CD8-positive, alpha-beta memory T cell (primary cell): ENCODE measurements around the gene PTPRM. TPM values are rescaled to one million over a fixed set of nuclear protein-coding genes. Genes with fewer than 3 reads are reported as not detected.

ENCODE experiments used
- CTCF ChIA-PET: fragments of 350-600 bp; sonication (Branson Sonifier 250); formaldehyde crosslinking; loops from one replicate; lab custom pipeline; 2021; ENCODE audit warnings: antibody characterized with exemption; lab: Charles Lee
- POLR2A ChIA-PET: fragments of 350-600 bp; sonication (Branson Sonifier 250); formaldehyde crosslinking; loops from one replicate; lab custom pipeline; 2021; ENCODE audit warnings: antibody characterized with exemption; lab: Charles Lee
- DNase-seq, 5 donors: peaks; one replicate each; pipeline versions ENCODE4 v3.0.0 to v3.0.0-alpha.2; 2020 to 2022; ENCODE audit warnings: mixed read lengths in 1 of 5
- H3K27ac ChIP-seq: one replicate; pipeline ENCODE4 v1.7.0; 2013; ENCODE audit warnings: low read depth, mild to moderate bottlenecking, low read length, moderate library complexity
- H3K27me3 ChIP-seq: 2 replicates; pipeline ENCODE4 v1.7.0; 2013; ENCODE audit warnings: low read length, mild to moderate bottlenecking; ENCODE audit not compliant: insufficient read depth, poor library complexity, severe bottlenecking
- H3K36me3 ChIP-seq: 2 replicates; pipeline ENCODE4 v1.7.0; 2013; ENCODE audit warnings: mild to moderate bottlenecking, low read length, moderate library complexity; ENCODE audit not compliant: insufficient read depth
- H3K4me1 ChIP-seq: 2 replicates; pipeline ENCODE4 v1.7.0; 2013; ENCODE audit warnings: mild to moderate bottlenecking, low read length, moderate library complexity; ENCODE audit not compliant: insufficient read depth
- H3K4me3 ChIP-seq: 2 replicates; pipeline ENCODE4 v1.7.0; 2013; ENCODE audit warnings: mild to moderate bottlenecking, low read length
- H3K9me3 ChIP-seq: 2 replicates; pipeline ENCODE4 v1.7.0; 2013; ENCODE audit warnings: mild to moderate bottlenecking, low read length
- H3K27ac Mint-ChIP-seq, 8 donors: one replicate each; pipeline ENCODE4 v1.8.0; 2020 to 2021; ENCODE audit warnings: mixed read lengths in 8 of 8, mild to moderate bottlenecking in 6 of 8, inconsistent platforms in 3 of 8, moderate library complexity in 3 of 8
- H3K27me3 Mint-ChIP-seq, 2 donors: one replicate each; pipeline ENCODE4 v1.8.0; 2020 to 2021; ENCODE audit warnings: mixed read lengths in 2 of 2, mild to moderate bottlenecking in 1 of 2, moderate library complexity in 1 of 2
- H3K36me3 Mint-ChIP-seq, 3 donors: one replicate each; pipeline ENCODE4 v1.8.0; 2020 to 2021; ENCODE audit warnings: mixed read lengths in 3 of 3, inconsistent platforms in 1 of 3, mild to moderate bottlenecking in 1 of 3
- H3K4me1 Mint-ChIP-seq, 3 donors: one replicate each; pipeline ENCODE4 v1.8.0; 2020 to 2021; ENCODE audit warnings: mixed read lengths in 3 of 3, inconsistent platforms in 1 of 3, mild to moderate bottlenecking in 1 of 3
- H3K4me3 Mint-ChIP-seq, 7 donors: one replicate each; pipeline ENCODE4 v1.8.0; 2020 to 2021; ENCODE audit warnings: mixed read lengths in 7 of 7, mild to moderate bottlenecking in 6 of 7, moderate library complexity in 4 of 7, inconsistent platforms in 2 of 7
- H3K9me3 Mint-ChIP-seq, 5 donors: one replicate each; pipeline ENCODE4 v1.8.0; 2020 to 2022; ENCODE audit warnings: mixed read lengths in 5 of 5, mild to moderate bottlenecking in 3 of 5, moderate library complexity in 2 of 5, inconsistent platforms in 1 of 5
- polyA plus RNA-seq: library from polyadenylated mRNA; unstranded; fragments of 300-500 nt; fragmentation: Illumina TruSeq; gene quantifications from one replicate; pipeline ENCODE4 v1.2.3, GENCODE V29; 2021
- total RNA-seq, 2 experiments: library from RNA; stranded (reverse); gene quantifications; one replicate each; pipeline ENCODE4 v1.2.3, GENCODE V29; 2021

Gene PTPRM
- total and polyA plus RNA-seq, 3 experiments from 2014 or later: 3.9 to 7.4 (median 5.3) TPM

- H3K36me3 ChIP-seq: no peaks in the 10 kb centered on the region
- H3K4me1 ChIP-seq: no peaks in the 10 kb centered on the region
- peaks cover 0 to 2% (median 0%) of the 10 kb centered on the region in 3 donors for H3K36me3 Mint-ChIP-seq
- H3K27ac Mint-ChIP-seq: no peak overlapping the region
- H3K9me3 Mint-ChIP-seq: peaks cover 0 to 5% (median 0%) of the 10 kb centered on the region in 5 donors
- no peak for DNase-seq
- no peak overlapping the region for H3K4me3 ChIP-seq
- H3K27me3 ChIP-seq: no peaks in the 10 kb centered on the region
- POLR2A ChIA-PET: no interaction called here
- H3K4me1 Mint-ChIP-seq: no peaks in the 10 kb centered on the region
- CTCF ChIA-PET: no interaction called here
- H3K27me3 Mint-ChIP-seq: no peaks in the 10 kb centered on the region
- no peaks in the 10 kb centered on the region for H3K9me3 ChIP-seq
- no peak overlapping the region for H3K4me3 Mint-ChIP-seq
- no peak overlapping the region for H3K27ac ChIP-seq
These were observed 729.9 kb downstream of the PTPRM start for GRCh38 chr18:8296886-8297616.

DNA sequence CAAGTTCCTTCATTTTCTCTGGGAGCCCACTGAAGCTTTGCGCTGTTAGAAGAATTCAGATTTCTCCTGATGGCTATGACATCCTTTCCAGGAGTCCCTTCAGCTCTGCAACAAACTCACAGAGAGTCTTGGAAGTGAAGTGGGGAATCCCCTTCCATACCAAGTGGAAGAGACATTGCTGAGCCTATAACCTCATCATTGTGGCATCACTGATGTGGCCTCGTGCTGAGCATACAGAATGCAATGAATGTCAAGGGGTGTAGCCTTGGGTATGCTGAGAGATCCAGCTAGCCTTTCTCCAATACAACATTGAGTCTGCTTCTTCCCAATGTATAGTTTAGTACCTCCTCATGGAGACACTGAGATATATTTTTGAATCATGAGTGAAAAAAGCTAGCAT lies 731.1 kb downstream of the PTPRM start:
- POLR2A ChIA-PET: no interaction called here
- no peak overlapping the region for H3K27ac Mint-ChIP-seq
- no peaks in the 10 kb centered on the region for H3K27me3 Mint-ChIP-seq
- no peaks in the 10 kb centered on the region for H3K36me3 ChIP-seq
- H3K4me1 ChIP-seq: no peaks in the 10 kb centered on the region
- H3K4me1 Mint-ChIP-seq: no peaks in the 10 kb centered on the region
- peaks cover 0 to 5% (median 0%) of the 10 kb centered on the region in 5 donors for H3K9me3 Mint-ChIP-seq
- CTCF ChIA-PET: no interaction called here
- no peak overlapping the region for H3K4me3 Mint-ChIP-seq
- no peaks in the 10 kb centered on the region for H3K27me3 ChIP-seq
- no peak overlapping the region for H3K27ac ChIP-seq
- DNase-seq: no peak
- no peak overlapping the region for H3K4me3 ChIP-seq
- H3K36me3 Mint-ChIP-seq: peaks cover 0 to 2% (median 0%) of the 10 kb centered on the region in 3 donors
- no peaks in the 10 kb centered on the region for H3K9me3 ChIP-seq

- H3K27me3 Mint-ChIP-seq: no peaks in the 10 kb centered on the region
- H3K4me3 ChIP-seq: no peak overlapping the region
- POLR2A ChIA-PET: no interaction called here
- no peak for DNase-seq
- H3K9me3 Mint-ChIP-seq: peaks cover 0 to 5% (median 0%) of the 10 kb centered on the region in 5 donors
- H3K36me3 Mint-ChIP-seq: peaks cover 0 to 2% (median 0%) of the 10 kb centered on the region in 3 donors
- H3K27ac Mint-ChIP-seq: no peak overlapping the region
- no peaks in the 10 kb centered on the region for H3K36me3 ChIP-seq
- no peaks in the 10 kb centered on the region for H3K9me3 ChIP-seq
- H3K4me1 ChIP-seq: no peaks in the 10 kb centered on the region
- H3K4me3 Mint-ChIP-seq: peak overlapping the region in 1 of 7 donors; percentile 36
- no peaks in the 10 kb centered on the region for H3K27me3 ChIP-seq
- CTCF ChIA-PET: no interaction called here
- H3K27ac ChIP-seq: no peak overlapping the region
- no peaks in the 10 kb centered on the region for H3K4me1 Mint-ChIP-seq
These were observed 732.2 kb downstream of the PTPRM start for GRCh38 chr18:8299054-8299980.

DNA sequence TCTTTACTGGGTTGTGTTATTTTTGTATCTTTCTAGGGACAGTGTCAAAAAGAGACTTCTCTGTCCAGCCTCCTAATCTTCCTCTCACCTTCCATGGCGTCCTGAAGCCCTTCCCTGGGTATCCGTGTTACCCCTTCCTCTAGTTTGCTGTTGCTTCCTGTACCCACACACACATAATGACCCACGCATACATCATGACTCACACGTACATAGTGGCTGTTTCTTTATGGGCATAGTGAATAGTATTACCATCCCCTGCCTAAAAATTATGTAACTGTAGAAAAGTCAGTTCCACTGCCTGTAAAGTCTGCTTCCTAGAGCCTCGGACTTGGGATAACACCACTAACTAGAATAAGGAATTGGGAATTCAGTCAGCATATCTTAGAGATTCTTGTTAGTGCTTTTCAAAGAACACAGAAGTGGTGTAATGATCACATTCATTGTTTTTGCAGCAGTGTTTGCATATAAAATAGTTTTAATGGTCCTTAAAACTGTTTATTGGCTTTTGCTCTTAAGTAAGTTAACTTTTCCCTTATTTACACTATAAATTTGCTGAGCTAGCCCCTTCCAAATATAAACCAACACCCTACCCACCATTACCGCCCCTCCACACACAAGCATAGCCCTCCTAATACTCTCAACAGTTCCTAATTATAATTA lies 733.8 kb downstream of the PTPRM start:
- no peak for DNase-seq
- no peaks in the 10 kb centered on the region for H3K4me1 Mint-ChIP-seq
- no peaks in the 10 kb centered on the region for H3K9me3 ChIP-seq
- no peaks in the 10 kb centered on the region for H3K27me3 Mint-ChIP-seq
- no peaks in the 10 kb centered on the region for H3K36me3 ChIP-seq
- ChIA-PET POLR2A (no interaction called here), CTCF (no interaction called here)
- no peak overlapping the region for H3K27ac Mint-ChIP-seq
- H3K4me1 ChIP-seq: no peaks in the 10 kb centered on the region
- H3K4me3 ChIP-seq: no peak overlapping the region
- H3K36me3 Mint-ChIP-seq: peaks cover 0 to 2% (median 0%) of the 10 kb centered on the region in 3 donors
- H3K9me3 Mint-ChIP-seq: peaks cover 0 to 5% (median 0%) of the 10 kb centered on the region in 5 donors
- H3K27me3 ChIP-seq: no peaks in the 10 kb centered on the region
- no peak overlapping the region for H3K27ac ChIP-seq
- no peak overlapping the region for H3K4me3 Mint-ChIP-seq

GRCh38 chr18:8301427-8302172 lies 734.5 kb downstream of the PTPRM start:
- Histone ChIP-seq H3K4me1 (no peaks in the 10 kb centered on the region), H3K4me3 (no peak overlapping the region), H3K27ac (no peak overlapping the region), H3K27me3 (no peaks in the 10 kb centered on the region), H3K9me3 (no peaks in the 10 kb centered on the region), H3K36me3 (no peaks in the 10 kb centered on the region)
- ChIA-PET CTCF (no interaction called here), POLR2A (no interaction called here)
- Mint-ChIP-seq H3K27me3 (no peaks in the 10 kb centered on the region), H3K4me1 (no peaks in the 10 kb centered on the region), H3K36me3 (peaks cover 0 to 2% (median 0%) of the 10 kb centered on the region in 3 donors), H3K27ac (no peak overlapping the region), H3K9me3 (peaks cover 0 to 5% (median 0%) of the 10 kb centered on the region in 5 donors), H3K4me3 (no peak overlapping the region)
- DNase-seq: no peak

DNA sequence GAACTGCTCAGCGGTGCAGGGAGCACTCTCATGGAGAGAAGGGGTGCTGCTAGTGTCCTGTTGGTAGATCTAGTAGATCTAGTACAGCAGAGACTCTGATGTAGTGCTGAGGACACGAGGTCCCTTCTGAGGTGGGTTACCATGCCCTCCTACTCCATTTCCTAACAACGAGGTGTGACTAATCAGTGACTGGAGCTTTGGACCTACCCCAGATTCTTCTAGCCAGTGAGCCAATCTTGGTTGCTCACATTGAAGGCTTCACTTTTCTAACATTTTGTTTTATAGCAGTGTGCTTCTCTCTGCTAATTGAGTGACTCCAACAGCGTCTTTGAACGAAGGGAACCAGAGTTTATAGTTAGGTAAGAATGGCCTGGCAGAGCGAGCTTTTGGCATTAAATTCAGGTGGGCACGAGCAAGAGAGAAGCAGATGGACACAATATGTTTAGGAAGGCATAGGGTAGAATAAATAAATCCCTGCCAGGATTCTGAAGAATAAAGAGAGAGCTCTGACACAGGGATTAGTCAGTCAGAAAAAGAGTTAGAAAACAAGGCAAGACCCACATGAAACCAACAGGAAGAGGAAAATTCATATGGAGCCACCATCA lies 736.1 kb downstream of the PTPRM start:
- Histone ChIP-seq H3K4me3 (no peak overlapping the region), H3K36me3 (no peaks in the 10 kb centered on the region), H3K27me3 (no peaks in the 10 kb centered on the region), H3K4me1 (no peaks in the 10 kb centered on the region), H3K27ac (no peak overlapping the region), H3K9me3 (no peaks in the 10 kb centered on the region)
- DNase-seq: no peak
- H3K4me1 Mint-ChIP-seq: no peaks in the 10 kb centered on the region
- ChIA-PET CTCF (no interaction called here), POLR2A (no interaction called here)
- H3K27me3 Mint-ChIP-seq: no peaks in the 10 kb centered on the region
- no peak overlapping the region for H3K27ac Mint-ChIP-seq
- peaks cover 0 to 2% (median 0%) of the 10 kb centered on the region in 3 donors for H3K36me3 Mint-ChIP-seq
- H3K9me3 Mint-ChIP-seq: peaks cover 0 to 5% (median 3%) of the 10 kb centered on the region in 5 donors
- H3K4me3 Mint-ChIP-seq: no peak overlapping the region

DNA sequence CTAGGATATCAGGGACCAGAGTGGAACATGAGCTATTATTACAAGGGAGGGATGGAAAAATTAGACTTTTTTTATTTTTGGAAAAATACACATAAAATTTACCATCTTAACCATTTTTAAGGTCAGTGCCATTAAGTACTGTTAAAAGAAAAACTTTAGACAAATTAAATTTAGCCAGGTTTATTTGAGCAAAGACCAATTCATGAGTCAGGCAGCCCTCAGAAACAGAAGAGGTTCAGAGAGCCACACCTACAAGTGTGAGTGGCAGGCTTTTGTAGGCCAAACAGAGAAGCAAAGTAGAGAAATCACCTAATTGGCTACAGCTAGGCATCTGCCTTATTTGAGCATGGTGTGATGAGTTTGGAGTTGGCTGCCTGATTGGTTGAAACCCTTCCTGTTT lies 740.8 kb downstream of the PTPRM start:
- no peaks in the 10 kb centered on the region for H3K4me1 ChIP-seq
- H3K36me3 ChIP-seq: no peaks in the 10 kb centered on the region
- Mint-ChIP-seq H3K36me3 (no peaks in the 10 kb centered on the region), H3K4me1 (no peaks in the 10 kb centered on the region), H3K27ac (no peak overlapping the region), H3K27me3 (peaks cover 0 to 5% of the 10 kb centered on the region in 2 donors), H3K4me3 (no peak overlapping the region), H3K9me3 (peaks cover 0 to 7% (median 0%) of the 10 kb centered on the region in 5 donors)
- H3K4me3 ChIP-seq: no peak overlapping the region
- no peaks in the 10 kb centered on the region for H3K9me3 ChIP-seq
- no peaks in the 10 kb centered on the region for H3K27me3 ChIP-seq
- no peak for DNase-seq
- H3K27ac ChIP-seq: no peak overlapping the region
- CTCF ChIA-PET: no interaction called here
- POLR2A ChIA-PET: no interaction called here
